ENCODE measurements around the gene GLI3. TPM values are rescaled to one million over a fixed set of nuclear protein-coding genes. Genes with fewer than 3 reads are reported as not detected.

GLI3 gene
- total RNA-seq, 1 experiment from 2014 or later: 45.0 TPM

GRCh38 chr7:42234736-42235135 is 2.3 kb downstream of the GLI3 start:
- peaks cover 77 to 81% of the 10 kb centered on the region in 2 experiments for H3K4me1 Mint-ChIP-seq

More at GRCh38 chr7:42234736-42235135, 2.3 kb downstream of the GLI3 start:
- peaks cover 25% of the 10 kb centered on the region for H3K23me2 ChIP-seq (ENCODE audit: insufficient read length, low read depth, low read length, poor library complexity, severe bottlenecking)
- H2AFZ ChIP-seq (ENCODE audit: low read length): no peak overlapping the region
- no peak overlapping the region for H3K14ac ChIP-seq (ENCODE audit: insufficient read depth, low read length)
- H3K79me1 ChIP-seq (ENCODE audit: insufficient read depth, low read depth, low read length, poor library complexity, severe bottlenecking): no peaks in the 10 kb centered on the region
- H3K27me3 ChIP-seq (ENCODE audit: insufficient read depth, low read length): no peaks in the 10 kb centered on the region; the same call in 1 of the 2 replicates
- peaks cover 0 to 1% of the 10 kb centered on the region in 2 experiments; a peak in 2 of 5 replicates for H3K9me3 Mint-ChIP-seq
- no peak overlapping the region for H3K4me2 ChIP-seq (ENCODE audit: insufficient read depth, insufficient read length, low read length)
- no peak overlapping the region for H2AK5ac ChIP-seq (ENCODE audit: insufficient read length, low read length)
- no peak overlapping the region for H3K9ac ChIP-seq (ENCODE audit: extremely low read depth, insufficient read length, low read length)
- peaks cover 0 to 1% (median 0%) of the 10 kb centered on the region in 3 experiments; a peak in 1 of 7 replicates for H3K36me3 Mint-ChIP-seq (ENCODE audit: insufficient read depth in 1 of 3, low read depth in 3 of 3)
- H3K4ac ChIP-seq (ENCODE audit: low read depth, low read length): no peak overlapping the region
- H3K56ac ChIP-seq (ENCODE audit: insufficient read length, low read depth, low read length): no peak overlapping the region
- H2BK20ac ChIP-seq (ENCODE audit: low read depth, low read length, poor library complexity, severe bottlenecking): no peak overlapping the region
- no peak overlapping the region for H3K18ac ChIP-seq (ENCODE audit: insufficient read length, low read depth, low read length)
- H3T11ph ChIP-seq (ENCODE audit: low read length): no peak overlapping the region
- peaks cover 4% of the 10 kb centered on the region; the same call in 1 of the 2 replicates for H3K79me2 ChIP-seq (ENCODE audit: insufficient read depth, low read length)
- no peak overlapping the region for H4K5ac ChIP-seq (ENCODE audit: insufficient read length, low read depth, low read length)
- H4K8ac ChIP-seq (replicated peaks; ENCODE audit: insufficient read length, low read depth, low read length): no peak overlapping the region
- H3K4me3 Mint-ChIP-seq: peak overlapping the region; percentile 85 to 94; a peak in 3 of 5 replicates
- TF ChIP-seq, protein P1, sequence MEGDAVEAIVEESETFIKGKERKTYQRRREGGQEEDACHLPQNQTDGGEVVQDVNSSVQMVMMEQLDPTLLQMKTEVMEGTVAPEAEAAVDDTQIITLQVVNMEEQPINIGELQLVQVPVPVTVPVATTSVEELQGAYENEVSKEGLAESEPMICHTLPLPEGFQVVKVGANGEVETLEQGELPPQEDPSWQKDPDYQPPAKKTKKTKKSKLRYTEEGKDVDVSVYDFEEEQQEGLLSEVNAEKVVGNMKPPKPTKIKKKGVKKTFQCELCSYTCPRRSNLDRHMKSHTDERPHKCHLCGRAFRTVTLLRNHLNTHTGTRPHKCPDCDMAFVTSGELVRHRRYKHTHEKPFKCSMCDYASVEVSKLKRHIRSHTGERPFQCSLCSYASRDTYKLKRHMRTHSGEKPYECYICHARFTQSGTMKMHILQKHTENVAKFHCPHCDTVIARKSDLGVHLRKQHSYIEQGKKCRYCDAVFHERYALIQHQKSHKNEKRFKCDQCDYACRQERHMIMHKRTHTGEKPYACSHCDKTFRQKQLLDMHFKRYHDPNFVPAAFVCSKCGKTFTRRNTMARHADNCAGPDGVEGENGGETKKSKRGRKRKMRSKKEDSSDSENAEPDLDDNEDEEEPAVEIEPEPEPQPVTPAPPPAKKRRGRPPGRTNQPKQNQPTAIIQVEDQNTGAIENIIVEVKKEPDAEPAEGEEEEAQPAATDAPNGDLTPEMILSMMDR (conservative IDR thresholded peaks at IDR 0.05): no peak
- H2BK15ac ChIP-seq (ENCODE audit: low read depth, low read length): no peak overlapping the region
- no peaks in the 10 kb centered on the region for H4K20me1 ChIP-seq (ENCODE audit: control insufficient read depth, insufficient read depth, insufficient read length)
- H3K9me3 ChIP-seq (ENCODE audit: control insufficient read depth, low read depth, low read length): no peaks in the 10 kb centered on the region
- WGBS (ENCODE audit: extremely low coverage, insufficient read length, low lambda C conversion rate): no CpG with 5 or more reads among the region's 3 CpGs
- H2BK120ac ChIP-seq (ENCODE audit: low read depth, low read length, poor library complexity, severe bottlenecking): no peak overlapping the region
- no peak overlapping the region for H2BK12ac ChIP-seq (ENCODE audit: insufficient read length, low read depth, low read length)
- H3K4me1 ChIP-seq (ENCODE audit: insufficient read depth, low read length): peaks cover 10% of the 10 kb centered on the region; the same call in 1 of the 2 replicates
- H3K27me3 Mint-ChIP-seq (ENCODE audit: low read depth): peaks cover 8% of the 10 kb centered on the region
- H2BK5ac ChIP-seq (ENCODE audit: insufficient read length, low read length): no peak overlapping the region
- no peak overlapping the region for H3K27ac ChIP-seq (ENCODE audit: insufficient read length, low read depth, low read length)
- no peak overlapping the region for H3K23ac ChIP-seq (ENCODE audit: insufficient read length, low read depth, low read length)
- H4K91ac ChIP-seq (ENCODE audit: insufficient read length, low read depth, low read length): no peak overlapping the region
- DNase-seq: no peak
- no peak overlapping the region for H3K27ac Mint-ChIP-seq
